ENCODE data around the gene TEAD4. TPM values are rescaled to one million over a fixed set of nuclear protein-coding genes. Genes with fewer than 3 reads are reported as not detected.

Gene TEAD4
- total RNA-seq, 1 experiment from 2014 or later: 39.8 TPM

DNA sequence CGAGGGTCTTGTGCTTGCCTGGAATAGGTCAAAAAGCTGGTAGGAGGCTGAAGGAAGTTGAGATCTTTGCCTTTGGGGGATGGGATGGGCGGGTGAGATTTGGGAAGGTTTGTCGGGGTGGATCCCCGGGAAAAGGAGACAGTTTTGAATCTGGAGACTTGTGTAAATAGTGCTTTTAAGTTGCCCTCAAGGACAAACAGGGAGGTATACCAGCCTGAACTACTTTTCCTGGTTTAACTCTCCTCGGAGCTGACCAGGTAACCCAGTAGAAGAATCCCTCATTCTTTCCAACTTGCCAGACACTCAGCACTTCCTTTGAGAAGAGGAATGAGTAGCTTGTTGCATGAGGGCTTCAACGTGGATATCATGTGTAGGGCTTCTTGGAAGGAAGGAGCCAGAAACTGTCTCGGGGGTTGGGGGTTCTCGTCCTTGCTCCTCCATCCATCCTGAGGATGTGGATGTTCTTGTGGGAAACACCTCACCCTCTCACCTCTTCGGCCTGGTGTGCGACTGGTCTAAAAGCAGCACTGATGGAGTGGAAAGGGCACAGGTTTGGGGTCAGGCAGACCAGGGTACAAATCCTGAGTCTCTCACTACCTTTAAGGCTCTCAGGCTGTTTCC lies 1.9 kb downstream of the TEAD4 start:
- DNase-seq (ENCODE audit: low spot score): no peak
- CTCF ChIA-PET: no interaction called here
- H3K27me3 ChIP-seq (replicated peaks; ENCODE audit: insufficient read depth, low read depth, low read length, poor library complexity): no peaks in the 10 kb centered on the region
- TF ChIP-seq EZH2 (IDR thresholded peaks at IDR 0.05; ENCODE audit: borderline replicate concordance, low read depth, low read length, poor library complexity, severe bottlenecking): no peak
- TF ChIP-seq, protein P1, sequence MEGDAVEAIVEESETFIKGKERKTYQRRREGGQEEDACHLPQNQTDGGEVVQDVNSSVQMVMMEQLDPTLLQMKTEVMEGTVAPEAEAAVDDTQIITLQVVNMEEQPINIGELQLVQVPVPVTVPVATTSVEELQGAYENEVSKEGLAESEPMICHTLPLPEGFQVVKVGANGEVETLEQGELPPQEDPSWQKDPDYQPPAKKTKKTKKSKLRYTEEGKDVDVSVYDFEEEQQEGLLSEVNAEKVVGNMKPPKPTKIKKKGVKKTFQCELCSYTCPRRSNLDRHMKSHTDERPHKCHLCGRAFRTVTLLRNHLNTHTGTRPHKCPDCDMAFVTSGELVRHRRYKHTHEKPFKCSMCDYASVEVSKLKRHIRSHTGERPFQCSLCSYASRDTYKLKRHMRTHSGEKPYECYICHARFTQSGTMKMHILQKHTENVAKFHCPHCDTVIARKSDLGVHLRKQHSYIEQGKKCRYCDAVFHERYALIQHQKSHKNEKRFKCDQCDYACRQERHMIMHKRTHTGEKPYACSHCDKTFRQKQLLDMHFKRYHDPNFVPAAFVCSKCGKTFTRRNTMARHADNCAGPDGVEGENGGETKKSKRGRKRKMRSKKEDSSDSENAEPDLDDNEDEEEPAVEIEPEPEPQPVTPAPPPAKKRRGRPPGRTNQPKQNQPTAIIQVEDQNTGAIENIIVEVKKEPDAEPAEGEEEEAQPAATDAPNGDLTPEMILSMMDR (conservative IDR thresholded peaks at IDR 0.05; ENCODE audit: low read depth, low read length): no peak
- intact Hi-C loops (cut with micrococcal nuclease; ENCODE audit: unreplicated experiment): no loop called here
- no peaks in the 10 kb centered on the region for H3K36me3 ChIP-seq (ENCODE audit: insufficient read depth, low read length, poor library complexity, severe bottlenecking)
- peaks cover 24% of the 10 kb centered on the region for H3K4me1 ChIP-seq (ENCODE audit: insufficient read depth, low read length, poor library complexity, severe bottlenecking)
- no peak overlapping the region for H3K27ac ChIP-seq (ENCODE audit: low read depth, low read length, poor library complexity, severe bottlenecking)
- POLR2A ChIA-PET (ENCODE audit: low non-redundant PET): no interaction called here
- TSS peak; percentile 57 for BruUV-seq (replicated peaks)
- no peaks in the 10 kb centered on the region for H3K9me3 ChIP-seq (ENCODE audit: low read depth, low read length, poor library complexity, severe bottlenecking)
- H3K4me3 ChIP-seq (ENCODE audit: low read depth, low read length, poor library complexity, severe bottlenecking): peak overlapping the region; percentile 71

GRCh38 chr12:2961705-2962104 lies 2.5 kb downstream of the TEAD4 start:
- TF ChIP-seq EZH2 (IDR thresholded peaks at IDR 0.05; ENCODE audit: borderline replicate concordance, low read depth, low read length, poor library complexity, severe bottlenecking): no peak
- TF ChIP-seq, protein P1 (conservative IDR thresholded peaks at IDR 0.05; ENCODE audit: low read depth, low read length): no peak
- Histone ChIP-seq H3K9me3 (ENCODE audit: low read depth, low read length, poor library complexity, severe bottlenecking) (no peaks in the 10 kb centered on the region), H3K4me1 (ENCODE audit: insufficient read depth, low read length, poor library complexity, severe bottlenecking) (peaks cover 24% of the 10 kb centered on the region), H3K36me3 (ENCODE audit: insufficient read depth, low read length, poor library complexity, severe bottlenecking) (no peaks in the 10 kb centered on the region), H3K4me3 (ENCODE audit: low read depth, low read length, poor library complexity, severe bottlenecking) (no peak overlapping the region), H3K27ac (ENCODE audit: low read depth, low read length, poor library complexity, severe bottlenecking) (no peak overlapping the region), H3K27me3 (replicated peaks; ENCODE audit: insufficient read depth, low read depth, low read length, poor library complexity) (no peaks in the 10 kb centered on the region)
- no TSS peak for BruUV-seq (replicated peaks)
- ChIA-PET POLR2A (ENCODE audit: low non-redundant PET) (no interaction called here), CTCF (no interaction called here)
- intact Hi-C loops (cut with micrococcal nuclease; ENCODE audit: unreplicated experiment): no loop called here
- no peak for DNase-seq (ENCODE audit: low spot score)

DNA sequence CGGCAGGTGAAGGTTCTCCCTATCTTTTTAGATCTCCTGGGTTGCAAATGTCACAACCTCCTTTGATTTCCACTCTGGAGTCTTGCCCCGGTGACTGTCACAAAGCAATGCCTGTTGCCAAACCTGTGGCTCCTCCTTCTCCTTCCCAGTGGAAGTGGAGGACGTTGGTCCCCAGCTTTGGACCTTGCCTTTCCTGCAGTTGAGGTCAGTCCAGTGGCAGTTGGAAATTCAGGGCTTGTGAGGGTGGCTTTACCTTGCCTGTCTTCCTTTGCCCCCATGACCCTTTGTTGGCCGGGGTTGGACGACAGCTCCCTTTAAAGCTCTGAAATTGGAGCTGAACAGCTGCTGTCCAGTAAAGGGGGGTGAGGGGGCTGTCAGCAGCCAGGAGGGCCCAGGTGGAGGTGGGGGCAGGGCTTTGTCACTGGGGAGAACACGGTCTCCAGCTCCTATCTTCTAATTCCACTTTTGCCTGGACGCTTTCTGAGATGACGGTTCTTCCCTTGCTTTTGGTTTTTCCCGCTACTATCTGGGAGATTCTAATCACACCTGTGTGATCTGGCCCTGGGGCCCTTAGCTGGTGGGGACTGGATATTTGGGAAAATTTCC lies 4.1 kb downstream of the TEAD4 start:
- Histone ChIP-seq H3K4me1 (ENCODE audit: insufficient read depth, low read length, poor library complexity, severe bottlenecking) (peaks cover 14% of the 10 kb centered on the region), H3K27ac (ENCODE audit: low read depth, low read length, poor library complexity, severe bottlenecking) (no peak overlapping the region), H3K9me3 (ENCODE audit: low read depth, low read length, poor library complexity, severe bottlenecking) (no peaks in the 10 kb centered on the region), H3K4me3 (ENCODE audit: low read depth, low read length, poor library complexity, severe bottlenecking) (no peak overlapping the region), H3K36me3 (ENCODE audit: insufficient read depth, low read length, poor library complexity, severe bottlenecking) (no peaks in the 10 kb centered on the region), H3K27me3 (replicated peaks; ENCODE audit: insufficient read depth, low read depth, low read length, poor library complexity) (no peaks in the 10 kb centered on the region)
- ChIA-PET CTCF (no interaction called here), POLR2A (ENCODE audit: low non-redundant PET) (no interaction called here)
- no peak for DNase-seq (ENCODE audit: low spot score)
- TF ChIP-seq EZH2 (IDR thresholded peaks at IDR 0.05; ENCODE audit: borderline replicate concordance, low read depth, low read length, poor library complexity, severe bottlenecking): no peak
- TF ChIP-seq, protein P1 (conservative IDR thresholded peaks at IDR 0.05; ENCODE audit: low read depth, low read length): no peak
- no TSS peak for BruUV-seq (replicated peaks)
- intact Hi-C loops (cut with micrococcal nuclease; ENCODE audit: unreplicated experiment): no loop called here

All from A673 (cell line).